22Rv1 (cell line): ENCODE measurements around the gene ANKS1B.

ENCODE experiments used
- ZFX ChIP-seq: fragments of 450-650 bp; IDR thresholded peaks from 2 replicates; pipeline ENCODE4 v1.6.1; 2017; ENCODE audit warnings: antibody characterized with exemption, borderline replicate concordance
- TF ChIP-seq, protein P1 (sequence below): fragments of 450-650 bp; IDR thresholded peaks from 2 replicates; pipeline ENCODE4 v1.5.1; 2017; ENCODE audit warnings: mild to moderate bottlenecking

DNA sequence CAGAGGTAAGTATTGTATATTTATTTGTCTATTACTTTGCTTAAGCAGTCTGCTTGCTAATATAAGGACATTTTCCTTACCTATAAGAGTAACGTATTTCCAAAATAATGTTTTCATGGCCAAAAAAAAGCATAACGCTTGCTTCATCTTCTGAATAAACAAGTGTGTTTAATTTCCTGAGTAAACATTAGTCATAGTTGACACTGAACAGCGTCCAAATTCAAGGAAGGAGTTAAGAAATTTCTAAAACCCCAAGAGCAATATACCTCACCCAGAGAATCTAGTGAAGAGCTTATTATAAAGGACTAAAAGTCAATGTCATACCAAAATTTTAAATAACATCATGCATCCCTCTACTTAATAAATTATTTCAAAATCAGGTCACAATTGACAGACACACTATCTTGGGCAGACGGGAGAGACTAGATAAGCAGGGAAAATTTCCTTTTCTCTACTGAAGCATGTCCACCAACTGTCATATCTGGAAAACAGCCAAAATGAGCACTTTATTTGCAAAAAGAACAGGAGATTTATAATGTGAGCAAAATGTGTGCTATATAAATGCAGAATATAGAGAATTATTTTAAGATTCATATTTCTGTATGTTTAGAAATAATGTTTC lies 25.1 kb downstream of the ANKS1B start:
- TF ChIP-seq, protein P1, sequence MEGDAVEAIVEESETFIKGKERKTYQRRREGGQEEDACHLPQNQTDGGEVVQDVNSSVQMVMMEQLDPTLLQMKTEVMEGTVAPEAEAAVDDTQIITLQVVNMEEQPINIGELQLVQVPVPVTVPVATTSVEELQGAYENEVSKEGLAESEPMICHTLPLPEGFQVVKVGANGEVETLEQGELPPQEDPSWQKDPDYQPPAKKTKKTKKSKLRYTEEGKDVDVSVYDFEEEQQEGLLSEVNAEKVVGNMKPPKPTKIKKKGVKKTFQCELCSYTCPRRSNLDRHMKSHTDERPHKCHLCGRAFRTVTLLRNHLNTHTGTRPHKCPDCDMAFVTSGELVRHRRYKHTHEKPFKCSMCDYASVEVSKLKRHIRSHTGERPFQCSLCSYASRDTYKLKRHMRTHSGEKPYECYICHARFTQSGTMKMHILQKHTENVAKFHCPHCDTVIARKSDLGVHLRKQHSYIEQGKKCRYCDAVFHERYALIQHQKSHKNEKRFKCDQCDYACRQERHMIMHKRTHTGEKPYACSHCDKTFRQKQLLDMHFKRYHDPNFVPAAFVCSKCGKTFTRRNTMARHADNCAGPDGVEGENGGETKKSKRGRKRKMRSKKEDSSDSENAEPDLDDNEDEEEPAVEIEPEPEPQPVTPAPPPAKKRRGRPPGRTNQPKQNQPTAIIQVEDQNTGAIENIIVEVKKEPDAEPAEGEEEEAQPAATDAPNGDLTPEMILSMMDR = no peak
- TF ChIP-seq ZFX = no peak
